ENCODE results near the gene CORO2B.

GRCh38 chr15:68701886-68702285 lies 123.1 kb downstream of the CORO2B start:
- TF ChIP-seq CTCF (IDR thresholded peaks at IDR 0.05) (no peak), POLR2A (IDR thresholded peaks at IDR 0.05) (no peak)

All from uterus (tissue), 2 donors.